GM19193 (cell line): ENCODE results near the gene RAB6B.

Source experiments
- POLR2A ChIP-seq: IDR thresholded peaks from 4 replicates; pipeline ENCODE4 v1.6.1; 2011; ENCODE audit not compliant: insufficient read depth, insufficient read length; ENCODE audit errors: extremely low read depth

RAB6B gene

GRCh38 chr3:133924041-133924440, 28.4 kb upstream of the RAB6B start:
- no peak for TF ChIP-seq POLR2A

DNA sequence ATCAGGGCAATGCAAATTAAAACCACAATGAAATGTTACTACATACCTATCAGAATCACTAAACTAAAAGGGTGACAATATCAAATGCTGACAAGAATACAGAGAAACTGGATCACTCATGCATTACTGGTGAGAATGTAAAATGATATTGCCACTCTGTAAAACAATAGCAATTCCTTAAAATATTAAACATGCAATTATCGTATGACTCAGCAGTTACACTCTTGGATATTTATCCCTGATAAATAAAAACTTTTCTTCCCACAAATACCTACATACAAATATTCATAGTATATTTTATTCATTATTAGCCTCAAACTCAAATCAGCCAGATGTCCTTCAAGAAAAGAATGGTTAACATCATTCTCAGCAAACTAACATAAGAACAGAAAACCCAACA, 25.9 kb upstream of the RAB6B start:
- TF ChIP-seq POLR2A: no peak

DNA sequence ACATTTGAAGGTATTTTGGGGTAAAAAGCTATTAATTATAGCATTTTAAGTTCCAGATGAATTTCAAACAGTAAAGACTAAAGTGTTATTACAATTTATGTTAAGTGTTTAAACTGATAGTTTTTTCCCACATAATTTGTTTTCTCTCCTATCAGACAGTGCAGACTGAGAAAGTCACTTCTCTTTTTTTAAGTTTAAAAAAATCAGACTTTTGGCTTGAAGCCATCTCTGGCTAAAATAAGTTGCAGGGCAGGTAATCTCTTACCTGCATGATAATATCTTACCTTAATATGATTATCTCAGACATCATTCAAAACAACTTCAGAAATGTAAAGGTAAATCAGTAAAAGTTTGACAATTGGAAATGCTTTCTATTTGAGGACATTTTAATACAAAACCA, 21.5 kb upstream of the RAB6B start:
- TF ChIP-seq POLR2A: no peak

DNA sequence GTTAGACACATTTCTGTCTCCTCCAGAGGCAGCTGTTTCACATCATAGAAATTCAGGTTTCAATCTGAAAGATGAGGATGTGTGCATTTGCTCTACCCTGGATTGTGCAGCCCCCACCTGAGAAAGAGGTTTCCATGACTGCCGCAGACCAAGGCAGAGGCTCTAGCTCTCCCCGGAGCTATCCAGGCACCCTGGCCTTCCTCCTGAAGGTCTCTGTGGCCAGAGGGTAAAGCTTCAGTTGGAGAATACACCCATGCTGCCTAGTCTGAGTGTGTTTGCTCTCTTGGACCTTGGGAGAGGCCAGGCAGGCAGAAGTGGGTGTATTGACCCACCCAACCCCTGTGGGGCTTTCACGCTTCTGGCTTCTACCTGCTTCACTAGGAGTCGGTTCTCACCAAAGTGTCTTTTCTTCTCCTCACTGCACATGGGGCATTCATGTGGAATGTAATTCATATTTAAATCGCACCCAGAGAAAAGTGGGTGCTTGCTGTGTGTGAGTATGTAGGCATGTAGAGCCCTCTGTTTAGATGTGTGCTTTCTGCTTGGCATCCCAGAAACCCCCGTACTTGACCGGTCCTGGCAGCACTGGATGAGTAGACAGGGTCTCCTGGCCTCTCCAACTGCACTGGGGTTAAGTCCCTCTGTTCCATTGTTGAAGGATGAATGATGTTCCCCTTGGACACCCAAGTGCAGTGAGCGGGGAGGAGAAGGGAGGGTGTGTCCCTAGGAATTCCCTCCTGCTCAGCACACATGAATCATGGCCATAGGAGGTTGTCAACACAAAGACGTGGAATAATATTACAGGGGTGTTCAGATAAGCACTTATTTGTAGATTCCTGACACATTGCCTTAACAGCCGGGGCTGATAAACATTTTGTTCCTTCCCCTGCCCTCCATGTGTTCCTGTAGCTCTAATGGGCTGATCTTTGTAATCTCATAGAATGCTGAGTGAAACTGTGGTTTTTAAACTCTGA, 20.3 kb upstream of the RAB6B start:
- no peak for TF ChIP-seq POLR2A

DNA sequence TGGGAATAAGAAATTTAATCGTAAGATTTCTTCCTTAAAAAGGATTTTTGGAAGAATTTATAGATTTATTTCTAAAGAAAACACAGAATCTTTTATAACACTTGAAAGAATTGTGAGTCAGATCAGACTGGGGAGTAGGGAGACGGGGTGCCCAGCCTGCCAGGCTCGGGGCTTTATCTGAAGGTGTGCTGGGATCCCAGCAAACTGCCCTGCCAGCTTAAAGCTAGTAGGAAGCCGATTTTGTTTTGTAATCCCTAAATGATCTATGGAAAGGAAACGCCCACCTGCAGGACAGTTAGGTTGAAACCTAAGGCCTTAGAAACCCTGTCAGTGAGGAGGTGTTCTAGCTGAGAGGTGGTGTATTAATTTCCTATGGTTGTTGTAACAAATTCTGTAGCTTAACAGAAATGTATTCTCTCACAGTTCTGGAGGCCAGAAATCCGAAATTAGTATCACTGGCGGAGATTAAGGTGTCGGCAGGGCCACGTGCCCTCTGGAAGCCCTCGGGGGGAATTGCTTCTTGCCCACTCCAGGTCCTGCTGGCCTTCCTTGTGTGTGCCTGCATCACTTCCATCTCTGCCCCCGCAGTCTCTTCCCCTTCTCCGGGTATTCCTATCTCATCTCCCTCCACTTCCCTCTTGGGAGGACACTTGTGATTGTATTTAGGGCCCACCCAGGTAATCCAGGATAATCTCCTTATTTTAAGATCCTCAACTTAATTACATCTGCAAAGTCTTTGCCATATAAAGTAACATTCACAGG, 19.3 kb upstream of the RAB6B start:
- TF ChIP-seq POLR2A: no peak

DNA sequence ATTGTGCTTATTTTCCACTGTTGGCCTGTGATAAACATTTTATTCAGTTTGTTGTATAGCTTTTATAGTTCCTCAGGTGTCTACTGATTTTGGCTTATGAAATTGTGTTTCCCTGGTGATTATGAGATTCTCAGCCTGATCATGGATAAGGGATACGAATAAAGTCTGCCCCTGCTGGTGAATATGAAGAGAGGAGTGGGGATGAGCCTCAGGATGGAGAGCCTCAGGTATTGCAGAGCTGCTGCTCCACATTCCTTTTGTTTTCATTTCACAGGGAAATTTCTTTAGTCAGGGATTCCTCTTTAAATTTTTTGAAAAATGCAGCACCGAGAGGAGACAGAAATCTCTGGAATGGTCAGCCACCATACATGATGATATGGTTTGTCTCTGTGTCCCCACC, 14.7 kb upstream of the RAB6B start:
- TF ChIP-seq POLR2A: no peak

- TF ChIP-seq POLR2A: no peak
Measured at GRCh38 chr3:133905376-133905775, 9.7 kb upstream of the RAB6B start.

DNA sequence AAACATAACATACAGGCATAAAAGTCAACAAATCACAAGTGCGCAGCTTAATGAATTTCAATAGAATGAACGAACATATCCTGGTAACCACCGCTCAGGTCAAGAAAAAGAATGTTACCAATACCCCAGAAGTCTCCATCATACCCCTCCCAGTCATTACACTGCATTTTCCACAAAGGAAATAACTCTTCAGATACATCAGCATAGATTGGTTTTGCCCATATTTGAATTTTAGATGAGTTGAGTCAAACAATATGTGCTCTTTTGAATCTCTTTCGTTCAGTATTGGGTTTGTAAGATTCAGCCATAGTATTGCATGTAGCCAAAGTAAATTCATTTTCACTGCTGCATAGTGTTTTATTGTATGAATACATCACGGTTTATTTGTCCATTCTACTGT, 6.2 kb upstream of the RAB6B start:
- TF ChIP-seq POLR2A: no peak

DNA sequence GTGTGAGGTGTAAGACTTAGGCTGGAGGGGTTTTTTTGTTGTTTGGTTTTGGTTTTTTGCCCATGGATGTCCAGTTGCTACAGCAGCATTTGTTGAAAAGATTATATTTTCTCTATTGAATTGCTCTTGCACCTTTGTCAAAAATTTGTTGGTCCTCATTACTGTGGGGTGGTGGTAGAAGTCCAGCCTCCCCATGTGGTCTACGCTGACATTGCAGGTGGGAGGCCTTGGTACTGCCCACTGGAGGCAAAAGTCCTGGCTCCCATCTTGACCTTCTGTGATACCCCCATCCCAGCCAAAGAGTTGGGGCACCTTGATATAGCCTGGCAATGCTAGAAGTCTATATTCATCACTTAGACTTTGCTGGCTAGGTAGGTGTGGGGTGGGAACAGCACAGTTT, 5.4 kb upstream of the RAB6B start:
- TF ChIP-seq POLR2A: no peak

- TF ChIP-seq POLR2A: no peak
Measured at GRCh38 chr3:133899311-133899710, 3.6 kb upstream of the RAB6B start.

GRCh38 chr3:133897547-133897946, 1.9 kb upstream of the RAB6B start:
- no peak for TF ChIP-seq POLR2A

DNA sequence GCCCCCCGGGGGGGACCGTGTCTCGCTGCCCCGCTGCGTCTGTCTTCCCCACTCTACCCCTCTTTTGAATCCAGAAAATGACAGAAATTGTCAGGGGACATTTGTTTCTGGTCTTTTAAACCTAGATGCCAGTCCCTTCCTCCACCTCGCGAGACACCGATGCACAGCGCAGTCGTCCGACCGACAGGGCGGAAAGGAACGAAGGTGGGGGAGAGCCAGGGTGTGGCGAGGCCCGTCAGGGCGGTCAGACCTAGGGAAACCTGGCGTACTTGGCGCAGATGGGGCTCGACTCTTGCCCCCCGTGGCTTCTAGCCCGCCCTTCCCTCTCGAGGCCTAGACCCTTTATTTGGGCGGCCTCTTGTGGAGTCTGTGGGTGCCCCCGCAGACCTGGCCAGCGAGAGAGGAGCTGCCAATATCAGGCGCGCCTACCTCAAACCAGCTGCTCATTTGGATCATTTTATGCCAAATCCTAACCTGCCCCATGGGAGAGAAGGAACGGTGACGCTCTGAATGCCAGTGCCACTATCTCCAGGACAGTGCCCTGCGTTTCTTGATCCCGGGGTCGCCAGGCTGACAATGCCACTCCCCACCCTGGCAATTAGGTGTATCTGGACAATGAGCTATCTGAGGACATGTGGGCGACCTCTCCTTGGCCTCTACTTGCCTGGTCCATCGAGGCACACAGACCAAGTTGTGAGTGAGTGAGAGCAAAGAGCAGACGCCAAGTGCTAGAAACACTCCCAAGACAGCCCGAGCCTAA, 500 bp upstream of the RAB6B start:
- TF ChIP-seq POLR2A: no peak

- TF ChIP-seq POLR2A: no peak
Measured at GRCh38 chr3:133894353-133895207, 1.1 kb downstream of the RAB6B start.

DNA sequence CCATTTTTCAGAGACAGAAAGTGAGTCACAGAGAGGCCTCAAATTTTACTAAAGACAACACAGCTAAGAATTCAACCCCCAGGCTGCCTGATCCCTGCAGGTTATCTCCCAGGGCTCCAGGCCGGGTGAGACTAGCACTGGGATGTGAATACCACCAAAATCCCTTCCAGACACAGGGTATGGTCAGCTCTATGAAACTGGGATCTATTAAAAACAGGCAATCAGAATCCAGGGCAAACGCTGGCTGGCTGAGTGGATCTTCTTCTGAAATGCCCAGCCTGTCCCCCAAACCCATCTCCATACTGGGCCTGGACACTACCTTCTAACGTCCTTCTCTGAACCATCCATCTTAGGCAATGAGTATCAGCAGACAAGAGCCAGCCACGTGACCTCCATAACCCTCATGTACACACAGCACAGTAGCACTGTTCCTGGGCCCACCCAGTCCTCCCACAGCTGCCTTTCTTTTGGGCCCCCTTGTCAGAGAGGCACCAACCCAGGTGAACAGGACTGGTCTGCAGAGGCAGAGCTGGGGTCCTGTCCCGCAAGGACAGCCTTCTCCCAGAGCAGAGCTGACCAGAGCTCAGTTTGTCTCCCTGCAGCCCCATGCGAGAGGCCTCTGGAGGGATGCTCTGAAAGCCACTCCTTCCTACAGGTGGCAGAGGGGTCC, 1.9 kb downstream of the RAB6B start:
- TF ChIP-seq POLR2A: no peak

DNA sequence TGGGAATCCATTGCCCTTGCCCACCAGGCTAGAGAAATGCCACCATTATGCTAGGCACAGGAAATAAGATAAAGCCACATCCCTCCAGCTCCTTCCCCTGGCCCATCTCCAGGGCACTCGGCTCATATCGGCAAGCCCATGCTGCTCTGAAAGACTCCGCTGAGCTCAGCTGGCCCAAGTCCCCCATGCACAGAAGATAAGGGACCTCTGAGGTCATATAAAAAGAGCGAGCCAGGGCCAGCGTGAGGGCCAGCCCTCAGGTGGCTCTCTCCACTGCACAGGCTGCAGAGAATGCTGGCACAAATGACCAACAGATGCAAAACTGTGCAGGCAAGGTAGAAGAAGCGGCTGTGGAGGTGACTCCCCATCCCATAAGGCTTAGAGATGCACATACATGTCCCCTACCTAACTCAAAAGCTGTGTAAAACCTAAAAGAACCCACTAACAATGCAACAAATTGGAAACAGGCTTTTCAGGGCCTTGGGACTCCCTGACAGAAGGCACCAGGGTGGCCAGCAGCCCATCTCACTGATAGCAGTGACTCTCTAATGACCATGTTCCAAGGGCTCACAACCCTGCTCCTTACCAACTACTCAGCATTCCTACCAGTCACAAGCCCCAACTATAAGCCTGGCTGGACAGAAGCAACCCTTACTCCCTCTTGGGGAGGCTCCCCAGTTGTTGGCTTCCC, 3.0 kb downstream of the RAB6B start:
- TF ChIP-seq POLR2A: no peak
